ENCODE results near the gene SERF1A. TPM values are rescaled to one million over a fixed set of nuclear protein-coding genes. Genes with fewer than 3 reads are reported as not detected.
"Not testable (repeated sequence)": the region's sequence is repeated elsewhere in the genome, so short reads cannot be mapped to it uniquely, and the experiment has no call there.

Gene SERF1A
- total and polyA plus RNA-seq, 9 of the 15 experiments (the other 6 are each of a cell fraction or from before 2014, with no cell fraction given), result 0.71 to 4.0 (median 2.9) TPM

DNA sequence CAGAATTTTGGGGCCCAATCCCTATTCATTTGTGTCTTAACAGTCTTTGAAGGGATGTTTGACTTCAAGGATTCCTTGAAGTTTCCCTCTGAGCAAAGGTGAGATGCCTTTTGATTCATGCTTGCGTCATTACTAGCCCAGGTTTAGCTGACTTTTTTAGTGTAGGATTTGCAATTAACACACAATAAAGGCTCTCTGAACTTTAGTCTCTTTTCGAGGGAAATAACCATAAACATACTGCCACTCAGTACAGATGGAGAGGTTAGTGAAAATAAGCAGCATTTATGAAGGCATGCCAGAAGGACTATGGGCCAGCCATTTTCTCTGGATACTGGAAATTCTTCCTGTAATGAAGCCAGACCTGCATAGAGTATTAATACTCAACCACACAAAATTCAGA, 4.4 kb upstream of the SERF1A start:
- POLR2A ChIA-PET; H3K27ac ChIP-seq (ENCODE audit: extremely low read depth, low read depth, low read length); H3K9me1 ChIP-seq (ENCODE audit: control insufficient read depth, insufficient read depth, low read length); H3K9me3 ChIP-seq (replicated peaks; ENCODE audit: control insufficient read depth, insufficient read depth, low read depth, low read length); H2AFZ ChIP-seq (ENCODE audit: low read depth, low read length); FAIRE-seq; H3K79me2 ChIP-seq (ENCODE audit: control insufficient read depth, insufficient read depth, low read length); intact Hi-C loops (cut with micrococcal nuclease); H4K20me1 ChIP-seq (replicated peaks; ENCODE audit: control insufficient read depth, insufficient read depth, low read length); DNase-seq (ENCODE audit: extremely low read depth in 1 of 4, low spot score in 3 of 4); H3K36me3 ChIP-seq (ENCODE audit: control insufficient read depth, insufficient read depth, low read length); CTCF ChIA-PET (ENCODE audit: low intra/inter-chr PET ratio); H3K4me1 ChIP-seq (replicated peaks in 1 of 2; ENCODE audit: control insufficient read depth in 2 of 2, insufficient read depth in 2 of 2, low read length in 2 of 2); H3K27me3 ChIP-seq (ENCODE audit: control insufficient read depth in 2 of 2, insufficient read depth in 2 of 2, low read length in 2 of 2); H3K4me2 ChIP-seq (ENCODE audit: insufficient read depth, low read length); ATAC-seq; BruUV-seq (replicated peaks); H3K9ac ChIP-seq (ENCODE audit: insufficient read depth in 1 of 2, low read depth in 2 of 2, low read length in 2 of 2); H3K4me3 ChIP-seq: not testable (repeated sequence)
- WGBS (ENCODE audit: insufficient coverage, low coverage, missing lambda C conversion rate), result no CpG with 5 or more reads among the region's 2 CpGs
- in situ Hi-C loops (cut with MboI), result loop anchor here (25.0 kb wide), 1 partner anchor 884 kb away; no protein-coding TSS in a partner anchor

GRCh38 chr5:70901272-70901571, 753 bp downstream of the SERF1A start:
- H3K4me1 ChIP-seq (replicated peaks in 1 of 2; ENCODE audit: control insufficient read depth in 2 of 2, insufficient read depth in 2 of 2, low read length in 2 of 2); H3K27ac ChIP-seq (ENCODE audit: extremely low read depth, low read depth, low read length); H2AFZ ChIP-seq (ENCODE audit: low read depth, low read length); FAIRE-seq; POLR2A ChIA-PET; H3K79me2 ChIP-seq (ENCODE audit: control insufficient read depth, insufficient read depth, low read length); in situ Hi-C loops (cut with MboI); H3K9me1 ChIP-seq (ENCODE audit: control insufficient read depth, insufficient read depth, low read length); H3K4me3 ChIP-seq; CTCF ChIA-PET (ENCODE audit: low intra/inter-chr PET ratio); H4K20me1 ChIP-seq (replicated peaks; ENCODE audit: control insufficient read depth, insufficient read depth, low read length); H3K9me3 ChIP-seq (replicated peaks; ENCODE audit: control insufficient read depth, insufficient read depth, low read depth, low read length); H3K27me3 ChIP-seq (ENCODE audit: control insufficient read depth in 2 of 2, insufficient read depth in 2 of 2, low read length in 2 of 2); DNase-seq (ENCODE audit: extremely low read depth in 1 of 4, low spot score in 3 of 4); intact Hi-C loops (cut with micrococcal nuclease); H3K36me3 ChIP-seq (ENCODE audit: control insufficient read depth, insufficient read depth, low read length); H3K9ac ChIP-seq (ENCODE audit: insufficient read depth in 1 of 2, low read depth in 2 of 2, low read length in 2 of 2); BruUV-seq (replicated peaks); H3K4me2 ChIP-seq (ENCODE audit: insufficient read depth, low read length): not testable (repeated sequence)
- WGBS (ENCODE audit: insufficient coverage, low coverage, missing lambda C conversion rate), result no CpG with 5 or more reads among the region's 5 CpGs
- peak; percentile 55 for ATAC-seq

DNA sequence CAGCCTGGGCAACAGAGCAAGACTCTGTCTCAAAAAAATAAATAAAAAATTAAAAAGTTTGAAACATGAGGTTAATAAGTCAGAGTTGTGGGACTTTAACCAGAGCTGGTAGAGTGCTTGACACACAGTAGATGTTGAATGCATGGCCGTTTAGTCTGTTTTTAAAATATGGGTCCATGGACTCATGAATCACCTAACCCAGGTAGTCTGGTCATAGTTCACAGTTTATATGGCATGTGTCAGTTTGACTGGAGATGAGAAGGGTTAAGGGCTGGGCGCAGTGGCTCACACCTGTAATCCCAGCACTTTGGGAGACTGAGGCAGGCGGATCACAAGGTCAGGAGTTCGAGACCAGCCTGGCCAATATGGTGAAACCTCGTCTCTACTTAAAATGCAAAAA, 6.2 kb downstream of the SERF1A start:
- H3K4me3 ChIP-seq; ATAC-seq; H3K27ac ChIP-seq (ENCODE audit: extremely low read depth, low read depth, low read length); H4K20me1 ChIP-seq (replicated peaks; ENCODE audit: control insufficient read depth, insufficient read depth, low read length); DNase-seq (ENCODE audit: extremely low read depth in 1 of 4, low spot score in 3 of 4); H3K27me3 ChIP-seq (ENCODE audit: control insufficient read depth in 2 of 2, insufficient read depth in 2 of 2, low read length in 2 of 2); H3K9me3 ChIP-seq (replicated peaks; ENCODE audit: control insufficient read depth, insufficient read depth, low read depth, low read length); BruUV-seq (replicated peaks); POLR2A ChIA-PET; H3K79me2 ChIP-seq (ENCODE audit: control insufficient read depth, insufficient read depth, low read length); H3K9ac ChIP-seq (ENCODE audit: insufficient read depth in 1 of 2, low read depth in 2 of 2, low read length in 2 of 2); FAIRE-seq; intact Hi-C loops (cut with micrococcal nuclease); H3K36me3 ChIP-seq (ENCODE audit: control insufficient read depth, insufficient read depth, low read length); H3K4me2 ChIP-seq (ENCODE audit: insufficient read depth, low read length); H3K9me1 ChIP-seq (ENCODE audit: control insufficient read depth, insufficient read depth, low read length); H3K4me1 ChIP-seq (replicated peaks in 1 of 2; ENCODE audit: control insufficient read depth in 2 of 2, insufficient read depth in 2 of 2, low read length in 2 of 2); H2AFZ ChIP-seq (ENCODE audit: low read depth, low read length); in situ Hi-C loops (cut with MboI); CTCF ChIA-PET (ENCODE audit: low intra/inter-chr PET ratio): not testable (repeated sequence)
- no CpG with 5 or more reads among the region's 5 CpGs for WGBS (ENCODE audit: insufficient coverage, low coverage, missing lambda C conversion rate)

DNA sequence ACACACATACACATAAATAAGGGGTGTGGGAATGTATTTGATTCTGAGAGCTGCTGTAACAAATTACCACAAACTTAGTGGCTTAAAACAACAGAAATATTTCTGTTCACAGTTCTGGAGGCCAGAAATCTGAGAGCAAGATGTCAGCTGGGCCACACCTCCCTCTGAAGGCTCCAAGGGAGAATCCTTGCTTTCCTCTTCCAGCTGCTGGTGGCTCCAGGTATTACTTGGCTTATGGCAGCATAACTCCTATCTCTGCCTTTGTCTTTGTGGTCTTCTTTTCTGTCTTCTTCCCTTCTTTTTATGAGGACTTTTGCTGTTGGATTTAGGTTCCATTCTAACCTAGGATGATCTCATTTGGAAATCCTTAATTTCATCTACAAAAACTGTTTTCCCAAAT, 16.4 kb downstream of the SERF1A start:
- H3K27ac ChIP-seq (ENCODE audit: extremely low read depth, low read depth, low read length); H4K20me1 ChIP-seq (replicated peaks; ENCODE audit: control insufficient read depth, insufficient read depth, low read length); H2AFZ ChIP-seq (ENCODE audit: low read depth, low read length); H3K36me3 ChIP-seq (ENCODE audit: control insufficient read depth, insufficient read depth, low read length); CTCF ChIA-PET (ENCODE audit: low intra/inter-chr PET ratio); H3K4me3 ChIP-seq; H3K9me3 ChIP-seq (replicated peaks; ENCODE audit: control insufficient read depth, insufficient read depth, low read depth, low read length); in situ Hi-C loops (cut with MboI); BruUV-seq (replicated peaks); H3K27me3 ChIP-seq (ENCODE audit: control insufficient read depth in 2 of 2, insufficient read depth in 2 of 2, low read length in 2 of 2); H3K9ac ChIP-seq (ENCODE audit: insufficient read depth in 1 of 2, low read depth in 2 of 2, low read length in 2 of 2); H3K4me2 ChIP-seq (ENCODE audit: insufficient read depth, low read length); H3K79me2 ChIP-seq (ENCODE audit: control insufficient read depth, insufficient read depth, low read length); POLR2A ChIA-PET; H3K4me1 ChIP-seq (replicated peaks in 1 of 2; ENCODE audit: control insufficient read depth in 2 of 2, insufficient read depth in 2 of 2, low read length in 2 of 2); H3K9me1 ChIP-seq (ENCODE audit: control insufficient read depth, insufficient read depth, low read length); intact Hi-C loops (cut with micrococcal nuclease); DNase-seq (ENCODE audit: extremely low read depth in 1 of 4, low spot score in 3 of 4): not testable (repeated sequence)
- ATAC-seq, result 0 out of 3 replicates have a peak, but pooled peaks have one; percentile 49
- peak; percentile 46 for FAIRE-seq
